ENCODE measurements around the gene FIBP.
A peak's percentile ranks its signal among the peaks of the same experiment; 100 is the strongest.
"Not testable (repeated sequence)": the region's sequence is repeated elsewhere in the genome, so short reads cannot be mapped to it uniquely, and the experiment has no call there.

Gene FIBP

GRCh38 chr11:65850217-65851082 lies 37.8 kb downstream of the FIBP start:
- DNase-seq (ENCODE audit: insufficient read length, low spot score) (no peak), FAIRE-seq (peak; percentile 58)

DNA sequence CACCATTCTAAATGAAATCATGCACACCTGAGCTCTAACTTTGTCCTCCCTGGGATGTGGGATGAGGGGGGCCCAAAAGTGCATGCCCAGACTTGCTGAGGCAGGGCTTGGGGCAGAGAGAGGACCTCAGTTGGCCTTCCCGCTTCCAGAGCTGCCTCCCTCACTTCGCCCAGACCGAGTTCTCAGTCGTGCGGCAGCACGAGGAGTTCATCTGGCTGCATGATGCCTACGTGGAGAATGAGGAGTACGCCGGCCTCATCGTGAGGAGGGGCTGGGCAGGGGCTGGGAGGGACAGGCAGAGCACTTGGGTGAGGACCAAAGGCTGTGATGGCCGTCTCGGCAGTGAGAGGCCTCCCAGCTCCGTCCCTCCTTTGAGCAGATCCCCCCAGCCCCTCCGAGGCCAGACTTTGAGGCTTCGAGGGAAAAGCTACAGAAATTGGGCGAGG lies 38.5 kb downstream of the FIBP start:
- DNase-seq (ENCODE audit: insufficient read length, low spot score) (no peak), FAIRE-seq (peak; percentile 57)

DNA sequence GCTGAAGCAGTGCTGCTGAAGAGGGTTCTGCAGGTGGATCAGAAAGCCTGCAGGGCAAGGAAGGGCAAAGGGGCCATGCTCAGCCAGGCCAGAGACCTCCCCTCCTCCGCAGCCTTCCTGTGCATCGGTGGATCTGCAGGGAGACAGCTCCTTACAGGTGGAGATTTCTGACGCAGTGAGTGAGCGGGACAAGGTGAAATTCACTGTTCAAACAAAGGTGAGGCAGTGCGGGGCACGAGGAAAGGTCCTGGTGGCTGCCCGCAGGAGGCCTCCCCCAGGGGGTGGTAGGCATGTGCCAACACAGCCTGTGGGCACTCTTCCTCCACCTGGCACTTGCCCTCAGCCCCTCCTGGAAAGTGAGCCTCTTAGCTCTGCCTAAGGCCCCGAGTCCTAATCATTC lies 38.9 kb downstream of the FIBP start:
- peak; percentile 4 for FAIRE-seq

DNA sequence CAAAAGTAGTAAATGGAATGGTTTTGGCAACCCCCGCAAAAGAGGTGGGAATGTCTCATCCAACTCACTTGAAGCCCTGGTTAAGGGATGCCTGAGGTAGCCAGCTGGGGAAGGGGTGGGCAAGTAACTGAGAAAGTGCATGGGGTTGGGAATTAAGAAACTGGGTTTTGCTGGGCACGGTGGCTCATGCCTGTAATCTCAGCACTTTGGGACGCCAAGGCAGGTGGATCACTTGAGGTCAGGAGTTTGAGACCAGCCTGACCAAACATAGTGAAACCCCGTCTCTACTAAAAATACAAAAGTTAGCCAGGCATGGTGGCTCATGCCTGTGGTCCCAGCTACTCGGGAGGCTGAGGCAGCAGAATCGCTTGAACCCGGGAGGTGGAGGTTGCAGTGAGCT lies 39.6 kb downstream of the FIBP start:
- FAIRE-seq; DNase-seq (ENCODE audit: insufficient read length, low spot score): not testable (repeated sequence)

More for the DNA sequence above, 38.9 kb downstream of the FIBP start:
- no peak for DNase-seq (ENCODE audit: insufficient read length, low spot score)

- FAIRE-seq (no peak), DNase-seq (ENCODE audit: insufficient read length, low spot score) (no peak)
Measured at GRCh38 chr11:65847746-65848145, 40.5 kb downstream of the FIBP start.

GRCh38 chr11:65844231-65844872 lies 43.9 kb downstream of the FIBP start:
- DNase-seq (ENCODE audit: insufficient read length, low spot score), result no peak
- FAIRE-seq, result no peak

DNA sequence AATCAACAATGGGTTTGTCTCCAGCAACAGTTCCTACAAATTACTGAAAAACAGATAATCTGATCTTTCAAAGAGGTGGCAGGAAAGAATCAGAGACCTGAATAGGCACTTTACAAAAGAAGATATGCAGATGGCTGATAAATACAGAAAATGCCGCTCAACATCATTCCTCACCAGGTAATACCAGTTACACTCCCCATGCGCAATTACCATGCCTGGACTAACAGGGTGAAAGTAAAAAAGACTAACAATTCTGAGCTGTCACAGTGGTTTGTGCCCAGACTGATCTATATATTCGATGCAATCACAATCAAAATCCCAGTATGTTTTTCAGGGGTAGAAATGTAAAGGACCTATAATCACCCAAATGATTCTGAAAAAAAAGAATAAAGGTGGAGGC lies 44.5 kb downstream of the FIBP start:
- no peak for FAIRE-seq
- no peak for DNase-seq (ENCODE audit: insufficient read length, low spot score)

DNA sequence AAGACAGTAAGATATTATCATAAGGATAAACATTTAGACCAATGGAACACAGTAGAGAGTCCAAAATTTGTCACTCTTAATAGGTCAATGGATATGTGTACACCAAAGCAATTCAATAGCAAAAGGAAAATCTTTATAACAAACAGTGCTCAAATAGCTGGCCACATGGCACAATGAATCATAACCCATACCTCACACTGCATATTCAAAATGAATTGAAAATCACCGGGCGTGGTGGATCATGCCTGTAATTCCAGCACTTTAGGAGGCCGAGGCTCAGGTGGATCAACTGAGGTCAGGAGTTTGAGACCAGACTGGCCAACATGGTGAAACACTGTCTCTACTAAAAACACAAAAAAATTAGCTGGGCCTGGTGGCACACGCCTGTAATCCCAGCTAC lies 46.1 kb downstream of the FIBP start:
- peak; percentile 4 for FAIRE-seq
- DNase-seq (ENCODE audit: insufficient read length, low spot score), result no peak

GRCh38 chr11:65834202-65834601 lies 54.1 kb downstream of the FIBP start:
- peak; percentile 100 for FAIRE-seq

More at GRCh38 chr11:65834202-65834601, 54.1 kb downstream of the FIBP start:
- no peak for DNase-seq (ENCODE audit: insufficient read length, low spot score)

All from HTR-8/SVneo (cell line).